HG02870 (cell line): ENCODE measurements around the gene PDPK1.
"Not testable (repeated sequence)": the region's sequence is repeated elsewhere in the genome, so short reads cannot be mapped to it uniquely, and the experiment has no call there.

ENCODE experiments used
- ATAC-seq: cut with Tn5 transposase; IDR thresholded peaks from one replicate; pipeline ENCODE4 v1.9.1; 2021; ENCODE audit warnings: mild to moderate bottlenecking, moderate library complexity; ENCODE audit not compliant: unreplicated experiment

PDPK1 gene

DNA sequence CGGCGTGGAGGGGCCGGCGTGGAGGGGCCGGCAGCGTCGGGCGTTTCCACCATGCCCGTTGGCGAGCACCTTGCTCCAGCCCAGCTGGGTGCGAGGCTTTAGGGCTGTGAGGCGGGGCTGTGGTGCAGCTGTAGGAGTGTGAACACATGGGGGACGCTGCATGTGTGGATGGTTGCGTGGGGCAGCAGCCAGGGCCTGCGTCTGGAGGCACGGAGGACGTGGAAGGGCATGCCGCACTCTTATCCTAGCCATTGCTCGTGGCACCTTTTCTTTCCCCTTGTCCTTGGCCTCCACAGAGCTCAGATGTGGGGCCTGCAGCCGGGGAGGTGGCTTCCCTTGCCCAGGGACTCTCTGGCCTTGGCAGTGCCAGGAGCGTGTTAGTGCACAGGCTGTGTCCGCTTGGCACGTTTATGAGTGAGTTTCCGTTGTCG lies 47.8 kb downstream of the PDPK1 start:
- no peak for ATAC-seq

DNA sequence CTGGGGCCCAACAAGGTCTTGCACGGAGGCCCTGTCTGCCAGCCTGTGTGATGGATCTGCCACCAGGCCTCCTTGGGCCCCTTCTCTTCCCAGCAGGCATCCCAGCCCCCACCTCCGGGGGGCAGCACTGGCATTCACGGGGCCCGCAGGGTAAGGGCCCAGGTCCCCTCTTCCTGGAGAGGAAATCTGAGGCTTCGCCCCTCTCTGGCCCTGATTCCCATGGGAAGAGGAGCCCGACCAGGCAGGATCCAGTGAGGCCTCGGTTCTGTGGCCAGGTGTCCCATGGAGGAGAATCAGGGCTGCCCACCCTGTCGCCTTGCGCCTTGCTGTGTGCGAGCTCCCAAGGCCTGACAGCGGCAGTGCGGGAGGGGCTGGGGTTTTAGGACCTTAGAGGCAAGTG lies 48.4 kb downstream of the PDPK1 start:
- no peak for ATAC-seq

- no peak for ATAC-seq
Observed at GRCh38 chr16:2586901-2587480, 49.2 kb downstream of the PDPK1 start.

- no peak for ATAC-seq
Observed at GRCh38 chr16:2587891-2588565, 50.2 kb downstream of the PDPK1 start.

- ATAC-seq, result no peak
Observed at GRCh38 chr16:2591476-2592240, 53.8 kb downstream of the PDPK1 start.

DNA sequence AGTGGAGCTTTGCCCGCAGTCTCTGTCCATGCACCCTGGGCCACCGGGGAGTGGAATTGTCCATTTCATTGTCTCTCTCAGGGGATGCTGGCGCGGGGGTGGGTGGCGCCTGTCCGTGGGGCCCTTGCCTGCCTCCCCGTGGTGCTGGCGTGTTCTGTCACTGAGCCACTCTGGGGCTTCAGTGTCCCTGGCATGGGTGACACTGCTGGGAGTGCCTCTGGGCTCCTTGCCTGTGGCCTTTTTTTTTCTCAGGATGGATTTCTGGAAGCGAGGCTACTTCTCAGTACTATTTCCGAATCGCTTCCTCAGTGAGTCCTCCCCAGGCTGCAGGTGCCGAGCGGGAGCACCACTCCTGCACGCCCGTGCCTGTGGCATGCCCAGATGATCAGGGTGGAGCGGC lies 55.0 kb downstream of the PDPK1 start:
- ATAC-seq, result no peak

DNA sequence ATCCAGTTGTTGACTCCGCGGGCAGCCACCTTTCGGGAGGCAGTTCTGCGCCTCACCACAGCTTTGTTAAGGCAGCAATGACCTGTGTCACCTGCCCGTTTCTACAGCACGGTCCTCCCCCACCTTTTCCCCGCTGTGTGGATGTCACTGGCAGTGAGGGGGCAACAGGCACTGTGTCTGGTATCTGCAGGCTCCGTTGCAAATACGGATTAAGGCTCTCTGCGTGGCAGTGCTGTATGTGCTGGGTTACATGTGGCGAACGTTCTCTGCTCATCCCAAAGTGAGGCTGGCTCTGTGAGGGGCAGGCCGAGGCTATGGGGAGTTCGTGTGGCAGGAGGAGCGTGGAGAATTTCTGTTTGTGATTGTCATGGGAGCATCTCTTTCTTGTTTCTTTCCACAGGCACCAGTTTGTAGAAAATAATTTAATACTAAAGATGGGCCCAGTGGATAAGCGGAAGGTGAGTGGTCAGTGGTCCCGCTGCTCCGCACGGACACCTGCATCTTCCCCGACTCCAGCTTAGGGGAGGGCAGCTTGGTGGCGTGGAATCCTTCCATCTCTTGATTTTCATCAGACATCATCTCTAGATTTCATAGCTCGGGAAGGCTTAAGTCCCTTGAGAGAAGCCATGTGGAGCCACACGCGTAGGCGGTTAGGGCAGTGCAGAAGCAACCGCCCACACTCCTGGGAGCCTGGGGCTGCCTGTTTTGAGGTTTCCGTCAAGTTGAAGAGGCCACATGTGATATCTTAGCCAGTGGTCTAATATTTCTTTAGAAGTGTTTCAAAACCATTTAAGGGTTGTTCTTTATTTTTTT lies 57.8 kb downstream of the PDPK1 start:
- no peak for ATAC-seq

- ATAC-seq, result no peak
Observed at GRCh38 chr16:2596747-2597559, 59.1 kb downstream of the PDPK1 start.

DNA sequence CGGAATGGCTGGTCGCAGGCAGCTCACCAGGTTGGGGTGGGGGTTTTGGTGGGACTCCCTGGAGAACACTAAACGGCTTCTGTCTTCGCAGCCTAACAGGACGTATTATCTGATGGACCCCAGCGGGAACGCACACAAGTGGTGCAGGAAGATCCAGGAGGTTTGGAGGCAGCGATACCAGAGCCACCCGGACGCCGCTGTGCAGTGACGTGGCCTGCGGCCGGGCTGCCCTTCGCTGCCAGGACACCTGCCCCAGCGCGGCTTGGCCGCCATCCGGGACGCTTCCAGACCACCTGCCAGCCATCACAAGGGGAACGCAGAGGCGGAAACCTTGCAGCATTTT lies 59.7 kb downstream of the PDPK1 start:
- no peak for ATAC-seq

GRCh38 chr16:2598133-2598641 lies 60.4 kb downstream of the PDPK1 start:
- no peak for ATAC-seq

DNA sequence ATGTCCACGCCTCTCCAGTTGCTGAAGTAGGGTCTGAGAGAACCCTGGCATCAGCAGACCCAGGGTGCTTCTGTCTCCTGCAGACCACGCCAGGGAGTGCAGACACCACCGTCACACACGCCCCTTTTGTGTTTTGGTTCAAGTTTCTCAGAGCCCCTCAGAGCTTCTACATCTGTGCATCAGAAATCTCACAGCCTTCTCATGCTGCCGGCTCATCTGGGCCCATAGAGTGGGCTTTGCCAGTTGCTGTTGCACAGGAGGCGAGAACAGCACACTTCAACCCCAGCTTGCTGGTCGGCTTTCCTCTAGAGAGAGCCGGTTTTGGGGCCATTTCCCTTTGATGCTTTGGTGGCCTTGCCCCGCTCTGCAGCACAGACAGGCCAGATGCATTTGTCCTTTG lies 60.9 kb downstream of the PDPK1 start:
- ATAC-seq, result no peak

DNA sequence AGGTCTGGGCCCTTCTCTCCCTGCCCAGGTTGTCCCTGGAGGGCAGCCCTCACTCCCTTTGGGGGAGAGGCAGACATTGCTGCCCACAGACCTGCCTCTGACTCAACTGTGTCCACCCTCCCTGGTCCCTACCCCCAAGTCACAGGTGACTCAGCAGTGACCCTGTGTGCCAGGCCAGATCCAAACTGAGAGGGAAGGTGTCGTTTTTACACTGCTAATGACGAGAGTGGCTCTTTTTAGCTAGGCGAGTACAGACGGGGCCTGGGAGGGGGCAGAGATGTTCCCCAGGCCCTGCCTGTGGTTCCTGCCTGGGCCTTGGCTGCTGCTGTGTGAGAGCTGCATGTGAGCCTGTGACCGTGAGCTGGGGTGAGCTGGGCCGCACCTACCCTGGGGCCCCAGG lies 61.3 kb downstream of the PDPK1 start:
- ATAC-seq, result not testable (repeated sequence)

GRCh38 chr16:2599785-2600184 lies 62.0 kb downstream of the PDPK1 start:
- not testable (repeated sequence) for ATAC-seq

GRCh38 chr16:2601301-2602025 lies 63.6 kb downstream of the PDPK1 start:
- ATAC-seq, result not testable (repeated sequence)

- ATAC-seq, result not testable (repeated sequence)
Observed at GRCh38 chr16:2602175-2602574, 64.4 kb downstream of the PDPK1 start.

DNA sequence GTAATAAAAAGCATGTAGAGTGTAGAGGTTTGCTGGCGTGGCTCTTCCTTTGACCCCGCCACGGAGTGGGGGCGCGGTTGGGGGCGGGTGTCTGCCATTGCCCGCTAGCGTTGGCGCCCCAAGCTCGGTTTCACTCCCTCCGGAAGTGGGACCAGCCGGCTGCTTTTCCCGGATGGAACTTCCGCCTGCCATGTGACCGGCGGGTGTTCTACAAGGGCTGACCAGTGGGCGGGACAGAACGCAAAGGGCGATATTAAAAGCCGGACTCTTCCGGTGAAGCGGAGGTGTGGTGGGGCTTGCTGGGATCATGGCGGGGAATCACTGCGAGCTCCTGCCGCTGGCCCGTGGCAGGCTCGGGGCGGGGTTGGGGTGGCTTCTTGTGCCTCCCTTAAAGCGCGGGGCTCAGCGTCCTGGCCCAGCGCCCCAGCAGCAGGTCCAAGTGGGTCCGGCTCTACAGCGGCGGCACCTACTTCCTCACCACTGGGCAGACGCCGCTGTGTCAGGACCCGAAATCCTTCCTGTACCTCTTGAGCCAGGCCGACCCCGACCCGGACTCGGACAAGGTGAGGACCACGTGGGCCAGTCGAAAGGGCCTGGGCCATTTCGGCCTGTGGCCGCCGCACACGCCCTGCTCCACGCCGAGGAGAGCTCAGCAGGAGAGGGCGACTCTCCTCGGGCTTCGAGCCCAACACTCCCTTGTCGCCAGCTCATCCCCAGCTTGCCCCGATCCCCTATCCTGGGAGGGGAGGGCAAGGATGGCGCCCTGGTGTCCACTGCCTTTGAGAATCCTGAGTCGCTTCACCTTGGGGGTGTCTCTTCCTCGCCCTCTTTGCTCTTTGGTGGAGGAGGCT lies 65.6 kb downstream of the PDPK1 start:
- peak; percentile 62 for ATAC-seq

DNA sequence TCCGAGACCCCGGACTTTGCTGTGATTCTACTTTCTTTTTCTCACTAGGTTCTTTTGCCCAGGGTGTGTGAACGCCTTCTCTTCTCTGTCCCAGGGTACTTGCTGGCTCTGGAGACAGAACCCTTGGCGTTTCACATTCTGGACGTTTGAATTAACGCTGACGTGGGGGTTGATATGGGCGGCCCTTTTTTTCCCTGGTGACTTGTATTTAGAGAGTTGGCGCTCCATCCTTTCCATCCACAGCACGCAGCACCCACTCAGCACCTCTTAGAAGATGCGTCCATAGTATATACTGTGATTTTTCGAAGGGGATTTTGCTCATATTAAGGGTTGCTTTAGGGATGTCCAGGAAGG lies 66.2 kb downstream of the PDPK1 start:
- not testable (repeated sequence) for ATAC-seq

GRCh38 chr16:2606820-2607219 lies 69.0 kb downstream of the PDPK1 start:
- not testable (repeated sequence) for ATAC-seq

- ATAC-seq, result not testable (repeated sequence)
Observed at GRCh38 chr16:2609345-2609744, 71.5 kb downstream of the PDPK1 start.
